BJ (cell line): ENCODE results near the gene SEZ6L. TPM values are rescaled to one million over a fixed set of nuclear protein-coding genes. Genes with fewer than 3 reads are reported as not detected.

Source experiments
- CTCF ChIA-PET: fragments of 350-600 bp; formaldehyde crosslinking; extraction: SDS; loops from one replicate; lab custom pipeline; 2021; ENCODE audit warnings: antibody characterized with exemption, inconsistent platforms; lab: Yijun Ruan, JAX
- POLR2A ChIA-PET: fragments of 300-600 bp; sonication (Branson Sonifier 250); formaldehyde crosslinking; extraction: SDS; loops from one replicate; lab custom pipeline; 2021; ENCODE audit warnings: antibody characterized with exemption; lab: Charles Lee
- DNase-seq: peaks from one replicate; pipeline ENCODE4 v3.0.0-alpha.2; 2011; ENCODE audit warnings: low read depth
- H3K27me3 ChIP-seq: 2 replicates; pipeline ENCODE4 v1.6.0; 2011; ENCODE audit warnings: low read length; ENCODE audit not compliant: control insufficient read depth, insufficient read depth
- H3K36me3 ChIP-seq: 2 replicates; pipeline ENCODE4 v1.5.1; 2011; ENCODE audit warnings: low read length; ENCODE audit not compliant: control insufficient read depth, insufficient read depth
- H3K4me3 ChIP-seq: 2 replicates; pipeline ENCODE4 v1.5.1; 2011; ENCODE audit warnings: low read depth, mild to moderate bottlenecking, control low read depth, low read length
- CTCF ChIP-seq: IDR thresholded peaks from 2 replicates; pipeline ENCODE4 v1.5.1; 2011; ENCODE audit warnings: low read depth, mild to moderate bottlenecking, control low read depth, inconsistent platforms, low read length, moderate library complexity; ENCODE audit not compliant: insufficient read depth
- polyA plus RNA-seq: library from polyadenylated mRNA; depleted of rRNA; stranded (reverse); fragments of >200 nt; gene quantifications from 2 replicates; pipeline ENCODE4 v1.2.3, GENCODE V29; 2011

Gene SEZ6L
- polyA plus RNA-seq, 1 experiment = 0.04 TPM

- ChIA-PET CTCF (interaction anchor here (0.6 to 8.5 kb wide), 19 partner anchors 8 to 773 kb away, joined by 3 to 87 read pairs (median 4); no protein-coding TSS in a partner anchor), POLR2A (no interaction called here)
- no peak for DNase-seq
- no peaks in the 10 kb centered on the region for H3K36me3 ChIP-seq
- no peak overlapping the region for H3K4me3 ChIP-seq
- H3K27me3 ChIP-seq = peaks cover 13% of the 10 kb centered on the region
- peak; percentile 89 for TF ChIP-seq CTCF
Measured at GRCh38 chr22:26330971-26331625, 161.8 kb downstream of the SEZ6L start.

DNA sequence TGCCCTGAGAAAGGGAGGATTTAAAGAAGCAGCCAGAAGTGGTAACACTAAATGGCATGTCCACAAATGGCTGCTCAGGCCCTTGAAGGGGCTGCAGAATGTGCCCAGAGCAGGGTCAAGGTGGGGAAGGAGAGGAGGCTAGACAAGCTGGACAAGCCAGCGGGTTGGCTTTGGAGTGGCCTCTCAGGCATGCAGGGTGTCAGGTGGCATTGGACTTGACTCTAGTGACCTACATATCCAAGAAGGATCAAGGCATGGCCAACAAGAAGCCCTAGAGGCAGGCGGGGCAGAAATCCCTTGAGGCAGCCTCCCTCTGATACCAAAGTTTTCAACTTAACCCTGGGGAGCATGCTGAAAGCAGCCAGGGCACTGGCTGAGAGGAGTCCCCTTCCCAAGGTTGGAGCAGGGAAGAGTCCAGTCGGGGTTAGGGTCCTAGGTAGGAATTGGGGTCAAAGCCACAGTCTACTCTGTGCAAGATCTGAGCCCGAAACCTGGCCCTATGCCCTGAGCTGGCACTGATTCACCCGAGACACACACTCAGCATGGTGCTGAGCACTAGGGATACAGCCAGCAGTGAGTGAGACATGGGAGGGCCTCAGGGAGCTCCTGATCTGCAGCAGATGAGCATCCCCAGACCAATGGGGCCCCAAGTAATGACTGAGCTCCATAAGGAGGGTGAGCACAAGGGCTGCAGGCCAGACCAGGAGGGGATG lies 164.0 kb downstream of the SEZ6L start:
- Histone ChIP-seq H3K4me3 (no peak overlapping the region), H3K27me3 (peaks cover 13% of the 10 kb centered on the region), H3K36me3 (no peaks in the 10 kb centered on the region)
- no peak for TF ChIP-seq CTCF
- ChIA-PET CTCF (interaction anchor here (0.7 to 8.5 kb wide), 5 partner anchors 74 to 871 kb away, joined by 3 to 87 read pairs (median 3); no protein-coding TSS in a partner anchor), POLR2A (no interaction called here)
- DNase-seq = no peak

GRCh38 chr22:26334232-26334631 lies 165.0 kb downstream of the SEZ6L start:
- ChIA-PET POLR2A (no interaction called here), CTCF (interaction anchor here (8.5 kb wide), 1 partner anchor 558 kb away, joined by 87 read pairs; no protein-coding TSS in a partner anchor)
- Histone ChIP-seq H3K4me3 (no peak overlapping the region), H3K36me3 (no peaks in the 10 kb centered on the region), H3K27me3 (peaks cover 13% of the 10 kb centered on the region)
- DNase-seq = no peak
- TF ChIP-seq CTCF = no peak

DNA sequence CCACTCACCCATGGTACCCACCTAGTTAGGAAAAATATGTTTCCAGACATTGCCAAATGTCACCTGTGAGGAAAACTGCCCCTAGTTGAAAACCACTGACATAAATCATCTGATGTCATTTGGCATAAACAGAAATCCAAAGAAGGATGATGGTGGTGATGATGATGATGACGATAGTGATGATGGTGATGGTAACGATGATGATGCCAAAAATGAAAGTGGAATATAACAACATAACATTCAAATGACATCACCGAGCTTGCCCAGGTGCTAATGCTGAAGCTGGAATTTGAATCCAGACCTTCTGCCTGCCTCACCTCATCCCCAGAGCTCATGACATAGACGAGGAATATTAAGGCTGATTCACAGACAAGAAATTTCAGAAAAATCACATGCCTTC lies 167.5 kb downstream of the SEZ6L start:
- CTCF ChIA-PET = interaction anchor here (0.6 to 1.8 kb wide), 3 partner anchors 29 to 1138 kb away, joined by 3 to 5 read pairs (median 3); no protein-coding TSS in a partner anchor
- no peak for DNase-seq

More for the DNA sequence above, 167.5 kb downstream of the SEZ6L start:
- no peak overlapping the region for H3K4me3 ChIP-seq
- H3K36me3 ChIP-seq = no peaks in the 10 kb centered on the region
- TF ChIP-seq CTCF = no peak
- peaks cover 14% of the 10 kb centered on the region for H3K27me3 ChIP-seq
- POLR2A ChIA-PET = no interaction called here
